ENCODE measurements around the gene NAPSA.
A peak's percentile ranks its signal among the peaks of the same experiment; 100 is the strongest.

The NAPSA gene

DNA sequence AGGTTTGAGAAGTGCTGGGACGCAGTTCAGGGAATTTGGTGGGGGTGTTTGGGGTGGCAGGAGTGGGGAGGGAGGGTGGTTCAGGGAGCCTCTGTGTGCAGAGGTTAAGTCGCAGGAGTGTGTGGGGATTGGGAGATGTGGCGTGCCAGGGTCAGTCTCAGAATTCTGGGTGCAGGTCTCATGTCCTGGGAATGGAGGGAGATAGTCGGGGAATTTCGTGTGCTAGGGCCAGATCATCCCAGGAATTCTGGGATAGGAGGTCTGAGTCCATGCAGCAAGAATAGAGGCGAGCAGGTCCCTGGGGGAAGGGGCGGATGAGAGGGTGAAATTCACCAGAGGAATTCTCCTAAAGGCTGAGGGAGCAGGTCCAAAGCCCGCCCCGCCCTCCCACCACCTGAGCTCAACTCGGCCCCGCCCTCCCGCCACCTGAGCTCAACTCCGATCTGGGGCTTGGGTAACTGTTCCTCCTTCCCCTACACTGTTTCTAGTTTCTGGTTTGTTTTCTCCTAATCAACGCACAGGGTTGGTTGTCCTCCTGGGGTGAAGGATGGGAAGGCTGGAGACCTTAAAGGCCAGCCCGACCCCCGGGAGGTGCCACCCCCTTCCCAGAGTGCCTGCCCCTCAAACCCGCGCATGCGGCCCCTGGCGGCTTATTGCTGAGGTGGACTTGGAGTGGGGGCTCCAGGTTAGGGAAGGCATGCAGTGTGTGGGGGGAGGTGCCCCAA, 51.5 kb downstream of the NAPSA start:
- DNase-seq = peak; percentile 14

- no peak for DNase-seq
These were observed 52.2 kb downstream of the NAPSA start for GRCh38 chr19:50312967-50313811.

- peak; percentile 67 for DNase-seq
These were observed 53.5 kb downstream of the NAPSA start for GRCh38 chr19:50311723-50312635.

DNA sequence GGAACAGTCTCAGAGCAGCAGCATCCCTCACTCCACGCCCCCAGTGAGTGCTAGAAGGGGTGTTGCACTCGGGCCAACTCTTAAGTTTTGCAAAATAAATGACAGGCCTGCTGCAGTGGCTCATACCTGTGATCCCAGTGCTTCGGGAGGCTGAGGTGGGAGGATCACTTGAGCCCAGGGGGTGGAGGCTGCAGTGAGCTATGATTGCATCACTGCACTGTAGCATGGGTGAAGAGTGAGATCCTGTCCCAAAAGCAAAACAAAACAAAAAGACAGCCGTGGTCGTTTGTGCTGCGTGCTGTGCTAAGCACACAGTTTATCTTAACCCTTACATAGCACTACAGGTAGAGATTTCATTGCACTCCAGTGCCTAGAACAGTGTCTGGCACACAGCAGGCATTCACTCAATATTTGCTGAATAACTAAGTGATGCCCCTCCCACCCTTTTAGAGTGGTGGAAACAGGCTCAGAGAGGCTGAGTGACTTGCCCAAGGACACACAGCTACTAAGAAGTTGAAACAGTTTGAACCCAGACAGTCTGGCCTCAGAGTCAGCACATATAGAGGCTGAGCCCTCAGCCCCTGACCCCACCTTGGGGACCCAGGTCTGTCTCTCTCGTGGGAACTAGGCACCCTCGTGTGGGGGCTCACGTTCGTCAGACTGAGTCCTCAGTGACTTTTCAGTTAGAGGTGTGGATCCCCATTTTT, 54.5 kb downstream of the NAPSA start:
- DNase-seq = no peak

DNA sequence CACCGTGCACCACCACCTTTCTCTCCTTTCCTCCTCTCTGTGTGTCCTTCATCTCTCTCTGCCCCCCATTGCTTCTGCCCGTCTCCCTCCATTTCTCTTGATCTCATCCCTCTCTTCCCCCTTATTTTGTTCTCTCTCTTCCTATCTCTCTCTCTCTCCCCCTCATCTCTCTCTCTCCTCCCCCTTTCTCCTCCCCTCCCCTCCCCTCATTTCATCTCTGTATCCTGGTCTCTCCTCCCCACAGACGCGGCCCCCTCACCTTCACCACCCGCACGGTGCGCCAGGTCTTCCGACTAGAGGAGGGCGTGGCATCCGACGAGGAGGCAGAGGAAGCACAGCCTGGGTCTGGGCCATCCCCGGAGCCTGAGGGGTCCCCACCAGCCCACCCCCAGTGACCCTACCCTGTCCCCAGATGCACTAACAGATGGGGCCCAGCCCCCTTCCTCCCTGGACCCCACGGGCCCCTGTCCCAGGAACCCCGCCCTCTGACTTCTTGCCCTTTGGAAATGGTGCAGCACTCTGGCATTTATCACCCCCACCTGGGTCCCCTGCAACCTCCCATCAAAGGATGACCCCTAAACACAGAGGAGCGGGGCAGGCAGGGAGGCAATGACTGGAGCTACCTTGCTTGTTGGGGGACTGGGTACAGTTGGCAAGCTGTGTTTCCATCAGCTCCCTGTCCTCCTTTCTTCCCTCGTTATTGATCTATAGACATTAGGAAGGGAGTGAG, 55.9 kb downstream of the NAPSA start:
- no peak for DNase-seq

GRCh38 chr19:50308991-50309390, 56.4 kb downstream of the NAPSA start:
- no peak for DNase-seq
